NCI-H128 (cell line): Measurements from ENCODE around the gene ZNF445.
"Not testable (repeated sequence)": the region's sequence is repeated elsewhere in the genome, so short reads cannot be mapped to it uniquely, and the experiment has no call there.

ENCODE experiments used
- DNase-seq: peaks from one replicate; lab custom pipeline; 2025; ENCODE audit not compliant: unreplicated experiment; lab: John Stamatoyannopoulos, UW

The ZNF445 gene

DNA sequence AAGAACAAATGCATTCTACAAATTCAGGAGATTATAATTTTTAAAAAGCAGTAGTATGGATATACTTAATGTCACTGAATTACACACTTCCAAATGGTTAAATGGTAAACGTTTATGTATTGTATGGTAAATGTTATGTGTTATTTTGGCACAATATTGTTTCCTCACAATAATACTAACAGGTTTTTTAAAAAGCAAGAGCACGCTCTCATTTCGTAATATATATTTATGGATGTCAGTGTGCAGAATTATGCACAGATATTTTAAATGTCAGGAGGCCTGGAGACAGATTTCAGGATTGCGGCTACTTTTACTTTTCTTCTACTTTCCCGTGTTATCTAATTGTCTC is 533 bp downstream of the ZNF445 start:
- no peak for DNase-seq

DNA sequence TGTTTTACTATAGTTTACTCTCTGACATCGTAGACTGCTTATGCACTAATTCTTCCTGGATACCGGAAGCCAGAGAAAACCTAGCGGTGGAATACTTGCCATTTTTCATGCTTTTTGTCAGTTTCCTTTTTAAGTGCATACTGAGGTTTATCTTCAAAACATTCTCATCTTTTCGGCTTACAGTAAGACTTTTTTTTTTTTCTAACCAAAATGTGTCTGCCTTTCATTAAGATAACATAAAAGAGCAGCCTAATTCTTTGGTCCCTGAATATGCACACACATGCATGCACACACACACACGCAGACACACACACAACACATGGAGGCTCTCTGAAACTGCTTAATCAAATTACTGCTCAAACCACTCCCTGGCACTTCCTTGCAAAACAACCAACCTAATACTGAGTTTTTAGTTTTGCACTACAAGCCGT is 1.3 kb downstream of the ZNF445 start:
- DNase-seq = no peak

DNA sequence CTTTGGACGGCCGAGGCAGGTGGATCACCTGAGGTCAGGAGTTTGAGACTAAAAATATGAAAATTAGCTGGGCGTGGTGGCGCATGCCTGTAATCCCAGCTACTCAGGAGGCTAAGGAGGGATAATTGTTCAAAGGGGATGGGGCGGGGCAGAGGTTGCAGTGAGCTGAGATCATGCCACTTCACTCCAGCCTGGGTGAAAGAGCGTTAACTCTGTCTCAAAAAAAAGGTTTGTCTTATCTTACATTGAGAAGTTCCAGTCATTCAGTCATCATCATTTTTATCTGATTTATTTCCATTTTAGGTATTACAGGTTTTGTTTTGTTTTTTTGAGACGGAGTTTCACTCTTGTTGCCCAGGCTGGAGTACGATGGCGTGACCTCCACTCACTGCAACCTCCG is 2.6 kb downstream of the ZNF445 start:
- not testable (repeated sequence) for DNase-seq

DNA sequence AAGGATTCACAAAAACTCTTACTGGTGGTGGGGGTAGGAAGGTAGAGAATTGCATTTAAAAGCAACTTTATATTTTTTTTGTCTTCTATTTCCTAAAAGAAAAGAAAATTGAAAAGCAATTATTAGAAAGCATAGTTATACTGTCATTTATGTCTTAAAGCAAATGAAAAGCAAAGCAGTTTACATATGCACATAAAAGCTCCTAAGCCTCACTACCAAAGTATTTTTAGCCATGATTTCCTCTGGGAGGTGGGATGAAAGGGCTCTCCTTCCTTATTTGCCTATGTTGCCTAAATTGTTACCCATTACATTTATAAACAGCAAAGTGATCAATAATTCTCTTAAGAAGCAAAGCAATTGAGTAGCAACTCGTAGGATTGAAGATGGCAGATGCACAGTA is 7.0 kb downstream of the ZNF445 start:
- no peak for DNase-seq

DNA sequence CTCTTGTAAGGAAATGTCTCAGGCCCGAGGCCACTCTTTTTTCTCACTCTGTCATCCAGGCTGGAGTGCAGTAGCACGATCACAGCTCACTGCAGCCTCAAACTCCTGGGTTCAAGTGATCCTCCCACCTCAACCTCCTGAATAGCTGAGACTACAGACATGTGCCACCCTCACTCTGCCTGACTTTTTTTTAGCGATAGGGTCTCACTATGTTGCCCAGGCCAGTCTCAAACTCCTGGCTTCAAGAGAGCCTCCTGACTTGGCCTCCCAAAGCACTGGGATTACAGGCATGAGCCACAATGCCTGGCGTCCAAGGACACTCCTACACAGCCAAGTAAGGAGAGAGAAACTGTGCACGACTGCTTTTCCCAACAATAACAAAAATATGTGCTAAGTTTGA is 7.6 kb downstream of the ZNF445 start:
- no peak for DNase-seq

DNA sequence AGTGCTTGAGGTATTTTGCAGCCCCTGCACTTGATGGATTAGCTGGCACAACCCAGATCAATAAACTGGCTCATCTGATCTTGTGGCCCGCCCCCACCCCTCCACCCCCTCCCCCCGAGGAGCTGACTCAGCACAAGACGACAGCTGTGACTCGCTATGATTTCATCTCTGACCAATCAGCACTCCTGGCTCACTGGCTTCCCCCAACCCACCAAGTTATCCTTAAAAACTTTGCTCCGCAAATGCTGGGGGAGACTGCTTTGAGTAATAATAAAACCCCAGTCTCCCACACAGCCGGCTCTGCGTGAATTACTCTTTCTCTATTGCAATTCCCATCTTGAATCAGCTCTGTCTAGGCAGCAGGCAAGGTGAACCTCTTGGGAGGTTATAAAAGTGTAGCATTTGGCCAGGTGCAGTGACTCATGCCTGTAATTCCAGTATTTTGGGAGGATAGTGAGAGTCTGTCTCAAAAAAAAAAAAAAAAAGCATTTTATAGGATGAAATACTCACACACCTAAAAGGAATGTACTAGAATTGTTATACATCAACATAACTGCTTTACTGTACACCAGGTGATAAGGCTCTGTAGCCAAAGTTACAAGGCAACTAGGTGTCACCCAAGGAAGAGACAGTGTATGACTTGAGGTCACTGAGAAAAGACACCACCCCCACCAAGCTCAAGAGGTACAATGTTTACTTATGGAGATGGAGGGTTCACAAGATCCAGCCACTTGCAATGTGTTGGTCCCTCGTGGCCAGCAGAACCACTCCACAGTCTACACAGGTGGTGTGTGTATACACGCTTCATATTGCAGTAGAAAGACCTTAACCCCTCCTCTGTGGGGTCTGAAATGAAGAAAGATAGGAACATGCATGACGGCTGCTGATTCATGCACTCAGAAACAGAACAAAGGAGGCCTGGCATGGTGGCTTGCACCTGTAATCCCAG is 8.6 kb downstream of the ZNF445 start:
- DNase-seq = no peak

DNA sequence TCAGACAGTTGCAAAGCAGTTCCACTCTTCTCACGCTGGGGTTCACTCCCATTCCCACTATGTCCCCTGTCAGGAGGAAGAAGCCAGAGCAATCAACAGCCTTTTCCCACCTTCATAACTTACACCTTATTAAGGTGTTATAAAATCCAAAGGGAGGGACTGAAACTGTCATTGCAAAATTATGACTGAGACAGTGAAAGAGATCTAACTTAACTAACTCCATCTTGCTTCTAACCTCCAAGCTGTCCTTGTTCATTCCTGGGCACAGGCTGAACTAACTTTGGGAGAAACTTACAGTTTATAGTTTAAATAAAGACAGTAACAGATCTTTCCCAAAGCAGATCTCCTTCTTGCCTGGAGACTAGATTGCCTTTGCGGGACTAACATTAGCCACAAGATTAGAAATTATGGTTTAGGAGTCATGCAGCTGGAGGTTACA is 9.4 kb downstream of the ZNF445 start:
- not testable (repeated sequence) for DNase-seq

DNA sequence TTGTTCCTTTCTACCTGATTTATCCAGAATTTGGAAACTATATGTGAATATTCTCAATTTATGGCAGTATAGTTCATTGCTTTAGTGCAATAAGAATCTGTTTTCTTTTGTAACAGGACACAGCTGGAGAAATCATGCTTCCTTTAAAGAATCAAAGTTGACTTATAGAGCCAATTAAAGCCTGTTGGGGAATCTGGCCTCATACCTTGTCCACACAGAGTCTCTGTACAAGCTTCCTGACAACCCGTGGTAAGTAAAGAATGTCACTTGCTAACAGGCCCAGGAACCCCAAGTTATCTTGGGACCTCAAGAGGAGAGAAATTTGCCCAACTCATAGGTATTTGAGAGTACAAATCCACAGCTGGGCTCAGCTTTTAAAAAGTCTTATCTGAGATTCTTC is 10.2 kb downstream of the ZNF445 start:
- no peak for DNase-seq

DNA sequence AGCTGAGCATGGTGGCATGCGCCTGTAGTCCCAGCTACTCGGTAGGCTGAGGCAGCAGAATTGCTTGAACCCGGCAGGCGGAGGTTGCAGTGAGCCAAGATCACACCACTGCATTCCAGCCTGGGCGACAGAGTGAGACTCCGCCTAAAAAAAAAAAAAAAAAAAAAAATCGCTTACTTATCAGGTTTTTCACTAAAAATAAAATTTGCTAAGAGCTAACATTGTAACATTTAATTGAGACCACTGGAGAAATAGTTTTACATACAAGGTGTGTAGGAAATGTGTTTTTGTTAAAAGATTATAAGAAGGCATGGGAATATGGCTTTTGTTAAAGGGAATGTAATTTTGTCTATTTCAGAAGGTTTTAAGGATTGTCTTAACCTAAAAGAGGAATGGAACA is 12.6 kb downstream of the ZNF445 start:
- not testable (repeated sequence) for DNase-seq

DNA sequence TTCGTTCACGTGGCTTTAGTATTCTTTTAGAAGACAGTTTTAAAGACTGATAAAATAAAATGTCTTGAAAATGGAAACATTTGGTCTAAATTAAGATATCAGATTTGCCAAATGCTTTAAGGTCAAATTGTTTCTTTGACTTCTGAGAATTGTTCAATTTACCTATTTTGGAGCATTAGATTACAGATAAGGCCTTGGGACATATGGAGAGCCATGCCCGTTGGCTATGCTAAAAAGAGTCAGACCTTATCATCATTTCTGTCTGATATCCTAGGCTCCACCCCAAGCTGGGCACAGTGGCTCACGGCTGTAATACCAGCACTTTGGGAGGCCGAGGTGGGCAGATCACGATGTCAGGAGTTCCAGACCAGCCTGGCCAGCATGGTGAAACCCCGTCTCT is 13.0 kb downstream of the ZNF445 start:
- no peak for DNase-seq

DNA sequence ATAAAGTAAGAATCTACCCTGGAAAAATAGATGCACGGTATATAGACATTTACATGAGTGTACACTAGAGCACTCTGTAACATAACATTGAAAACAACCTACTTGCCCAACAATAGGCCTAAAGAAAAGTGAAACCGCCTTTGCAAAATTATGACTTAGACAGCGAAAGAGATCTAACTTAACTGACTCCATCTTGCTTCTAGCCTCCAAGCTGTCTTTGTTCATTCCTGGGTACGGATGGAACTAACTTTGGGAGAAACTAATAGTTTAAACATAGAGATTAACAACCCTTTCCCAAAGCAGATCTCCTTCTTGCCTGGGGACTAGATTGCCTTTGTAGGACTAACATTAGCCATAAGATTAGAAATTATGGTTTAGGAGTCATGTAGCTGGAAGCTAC is 17.4 kb downstream of the ZNF445 start:
- not testable (repeated sequence) for DNase-seq

DNA sequence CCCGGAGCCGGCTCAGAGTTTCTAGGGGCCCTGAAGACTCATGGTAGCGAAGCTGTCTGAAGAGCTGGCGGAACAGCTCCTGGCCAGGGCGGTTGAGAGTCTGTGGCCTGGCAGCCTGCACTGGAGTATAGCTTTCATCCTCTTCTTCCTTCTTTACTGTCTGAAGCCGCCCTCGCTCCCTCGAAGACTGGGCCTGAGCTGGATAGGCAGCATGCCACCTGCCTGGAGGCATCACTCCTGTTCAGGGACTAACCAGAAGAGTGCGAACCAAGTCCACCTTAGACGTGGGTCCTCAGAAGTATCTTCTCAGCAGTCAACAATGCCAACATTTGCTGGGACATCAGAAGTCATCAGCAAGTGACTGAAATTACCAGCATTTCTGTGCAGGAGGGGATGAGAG is 22.2 kb downstream of the ZNF445 start:
- no peak for DNase-seq

DNA sequence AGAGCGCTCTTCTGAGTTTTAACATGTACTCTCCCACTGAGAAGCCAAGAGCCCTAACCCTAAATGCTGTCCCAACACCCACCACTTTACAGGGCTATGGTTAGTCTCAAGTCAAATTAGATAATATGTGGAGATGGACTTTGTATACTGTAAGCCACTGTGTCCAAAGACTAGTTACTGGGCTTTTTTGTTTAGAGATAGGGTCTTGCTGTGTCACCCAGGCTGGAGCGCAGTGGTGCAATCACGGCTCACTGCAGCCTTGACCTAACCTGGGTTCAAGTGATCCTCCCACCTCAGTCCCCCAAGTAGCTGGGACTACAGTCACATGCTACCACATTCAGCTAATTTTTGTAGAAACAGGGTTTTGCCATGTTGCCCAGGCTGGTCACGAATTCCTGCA is 23.2 kb downstream of the ZNF445 start:
- DNase-seq = no peak

DNA sequence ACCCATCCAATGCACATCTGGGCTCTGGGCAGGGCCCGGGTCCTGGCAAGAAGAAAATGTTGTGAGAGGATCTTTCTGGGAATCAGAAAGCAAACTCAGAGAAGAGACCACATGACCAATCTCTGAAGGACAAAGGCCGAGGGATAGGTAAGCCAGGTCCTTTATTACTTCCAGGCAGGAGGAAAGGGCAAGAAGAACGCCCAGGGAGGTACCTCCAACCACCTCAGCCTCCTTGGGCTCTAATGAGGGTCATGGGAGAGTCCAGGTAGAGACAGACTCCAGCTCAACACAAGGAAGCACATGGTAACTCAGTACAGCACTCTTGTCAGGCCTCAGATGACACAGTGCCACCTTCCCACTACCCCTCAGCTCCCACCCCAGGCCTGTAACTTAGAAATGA is 26.0 kb downstream of the ZNF445 start:
- no peak for DNase-seq

DNA sequence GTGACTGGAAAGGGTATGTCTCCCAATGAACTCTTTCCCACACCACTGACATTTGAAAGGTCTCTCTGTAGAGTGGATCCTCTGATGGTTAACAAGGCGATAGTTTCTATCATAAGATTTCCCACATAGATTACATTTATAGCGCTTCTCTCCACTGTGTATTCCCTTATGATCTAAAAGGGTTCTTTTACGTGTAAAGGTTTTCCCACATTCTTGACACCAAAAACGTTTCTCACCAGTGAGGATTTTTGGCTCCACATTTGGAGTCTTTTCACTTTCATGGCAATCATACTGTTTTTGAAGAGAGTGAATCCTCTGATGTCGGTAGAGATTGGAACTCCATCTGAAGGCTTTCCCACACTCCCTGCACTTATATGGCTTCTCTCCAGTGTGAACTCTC is 30.5 kb downstream of the ZNF445 start:
- DNase-seq = no peak

DNA sequence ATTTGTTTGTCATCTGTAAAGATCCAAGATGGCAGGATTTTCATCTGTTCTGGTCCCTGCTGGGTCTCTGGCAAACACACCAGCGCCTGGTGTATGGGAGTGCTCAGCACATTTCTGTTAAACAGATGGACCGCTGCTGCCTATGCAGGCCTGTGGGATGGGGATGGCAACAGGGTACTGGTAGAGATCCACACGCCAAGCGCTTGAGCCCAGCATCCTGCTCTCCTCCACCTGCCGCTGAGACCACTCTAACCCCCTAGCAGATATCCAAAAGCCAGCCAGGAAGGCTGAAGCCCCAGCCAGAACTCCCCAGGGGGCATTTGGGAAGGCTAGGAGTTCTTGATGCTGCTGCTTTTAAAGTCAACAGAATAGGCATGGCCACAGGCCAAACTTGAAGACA is 31.7 kb downstream of the ZNF445 start:
- DNase-seq = no peak

DNA sequence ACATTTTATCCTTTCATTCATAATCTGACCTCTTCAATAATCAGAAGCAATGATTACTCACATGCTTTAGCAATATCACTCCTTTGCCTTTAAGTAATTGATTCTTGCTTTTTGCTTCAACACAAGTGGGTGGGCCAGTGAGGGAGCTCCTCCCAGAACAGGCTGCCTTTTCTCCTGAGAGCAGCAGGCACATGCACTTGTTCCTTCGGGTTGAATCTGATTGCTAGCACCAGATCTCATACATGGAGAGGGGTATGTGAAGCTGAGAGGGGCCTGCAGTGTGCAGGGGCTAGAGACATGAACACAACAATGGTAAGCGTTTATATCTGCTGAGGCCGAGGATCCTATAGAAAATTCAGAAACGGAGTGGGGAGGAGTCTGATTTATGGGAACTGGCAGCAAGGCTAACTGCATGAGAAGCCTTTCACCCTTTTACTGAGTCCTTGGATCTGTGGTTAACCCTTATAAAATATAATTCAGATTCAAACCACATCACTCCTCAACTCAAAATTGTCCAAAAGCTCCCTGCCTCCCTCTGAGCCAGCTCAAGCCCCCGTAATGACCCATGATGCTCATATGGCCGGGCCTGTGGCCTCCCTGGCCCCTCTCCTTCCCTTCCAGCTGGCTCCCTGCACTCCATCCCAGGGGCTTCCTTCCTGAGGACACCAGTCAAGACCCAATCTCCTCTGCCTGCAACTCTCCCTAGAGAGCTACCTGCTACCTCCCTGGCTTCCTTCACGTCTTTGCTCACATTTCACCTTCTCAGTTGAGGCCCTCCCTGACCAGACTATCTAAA is 32.4 kb downstream of the ZNF445 start:
- DNase-seq = no peak

DNA sequence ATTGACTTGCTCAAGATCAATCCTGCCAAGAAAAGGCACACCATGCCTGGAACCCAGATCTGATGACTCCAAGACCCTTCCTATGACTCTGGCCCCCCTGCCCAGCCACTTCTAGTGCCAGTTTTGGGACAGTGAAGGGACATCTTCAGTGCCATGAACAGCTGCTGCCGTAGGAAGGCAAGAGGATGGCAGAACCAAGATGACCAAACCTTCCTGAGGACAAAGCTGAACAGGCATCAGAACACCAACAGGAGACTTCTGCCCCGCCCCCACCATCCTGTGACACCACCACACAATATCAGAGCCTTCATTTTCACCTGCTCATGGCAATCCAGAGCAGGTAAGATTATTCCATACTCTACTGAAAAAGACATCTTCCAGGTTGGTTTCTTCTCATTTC is 33.0 kb downstream of the ZNF445 start:
- DNase-seq = no peak

DNA sequence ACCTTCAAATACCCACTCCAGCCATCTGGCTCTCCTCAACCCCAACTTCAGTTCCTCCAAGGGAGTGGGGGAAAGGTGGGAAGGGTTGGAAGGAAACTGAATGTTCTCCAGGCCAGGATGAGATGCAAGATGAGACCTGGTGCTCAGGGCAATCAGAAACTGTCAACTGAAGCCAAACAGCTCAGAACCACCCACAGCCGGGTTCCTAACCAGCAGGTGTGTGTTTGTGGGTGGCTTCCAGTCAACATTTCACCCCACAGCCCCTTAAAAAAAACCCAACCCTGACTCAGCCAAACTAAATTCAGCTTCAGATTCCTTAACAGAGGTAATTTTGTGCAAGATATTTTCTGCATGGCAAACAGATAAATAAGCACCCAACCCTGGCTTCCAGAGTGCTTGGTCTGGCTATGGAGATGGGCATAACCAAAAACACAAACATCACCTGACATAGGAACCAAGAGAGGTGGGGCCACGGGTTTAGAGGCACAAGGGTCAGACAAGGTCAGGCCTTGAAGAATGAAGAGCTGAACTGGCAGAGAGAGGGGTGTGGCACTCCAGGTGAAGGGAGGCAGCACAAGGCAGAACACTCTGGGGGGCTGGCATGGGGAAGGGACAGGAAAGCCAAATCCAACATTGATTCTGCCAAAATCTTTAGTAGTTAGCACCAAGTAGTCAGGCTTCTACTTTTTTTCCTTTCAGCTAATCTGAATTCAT is 34.7 kb downstream of the ZNF445 start:
- no peak for DNase-seq

DNA sequence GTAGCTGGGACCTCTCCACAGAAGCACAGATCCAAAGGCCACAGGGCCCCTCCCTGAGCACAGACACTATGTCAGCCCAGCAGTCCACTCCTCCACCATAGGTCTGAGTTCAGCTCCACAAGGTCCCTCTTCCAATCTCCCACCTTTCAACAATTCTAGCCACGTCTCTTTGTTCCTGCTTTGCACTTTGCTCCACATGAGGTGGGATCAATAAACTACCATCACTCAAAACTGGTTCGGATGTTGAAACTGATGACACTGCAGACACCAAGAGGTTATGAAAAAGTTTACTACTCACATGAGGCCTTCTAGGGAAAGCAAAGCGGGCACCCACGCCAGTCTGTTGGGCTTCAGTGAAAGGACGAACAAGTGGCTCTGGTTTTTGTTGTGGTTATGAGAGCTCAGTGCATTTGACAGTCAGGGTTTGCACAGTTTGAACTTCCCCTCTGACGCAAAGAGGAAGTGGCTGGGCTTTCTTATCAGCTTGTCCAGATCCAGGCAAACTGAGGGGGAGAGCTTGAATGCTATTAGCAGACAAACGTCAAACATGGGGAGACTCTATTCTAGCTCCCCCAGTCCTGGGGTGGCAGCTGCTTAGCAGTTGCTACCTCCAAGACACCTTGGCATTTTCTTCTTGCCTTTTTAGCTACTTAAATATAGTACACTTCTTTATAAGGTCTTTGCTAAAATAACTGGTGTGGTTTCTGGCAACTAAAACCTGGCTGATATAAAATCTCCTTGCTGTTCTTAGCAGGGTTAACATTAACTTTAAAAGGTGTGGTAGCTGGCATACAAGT is 37.8 kb downstream of the ZNF445 start:
- DNase-seq = no peak

DNA sequence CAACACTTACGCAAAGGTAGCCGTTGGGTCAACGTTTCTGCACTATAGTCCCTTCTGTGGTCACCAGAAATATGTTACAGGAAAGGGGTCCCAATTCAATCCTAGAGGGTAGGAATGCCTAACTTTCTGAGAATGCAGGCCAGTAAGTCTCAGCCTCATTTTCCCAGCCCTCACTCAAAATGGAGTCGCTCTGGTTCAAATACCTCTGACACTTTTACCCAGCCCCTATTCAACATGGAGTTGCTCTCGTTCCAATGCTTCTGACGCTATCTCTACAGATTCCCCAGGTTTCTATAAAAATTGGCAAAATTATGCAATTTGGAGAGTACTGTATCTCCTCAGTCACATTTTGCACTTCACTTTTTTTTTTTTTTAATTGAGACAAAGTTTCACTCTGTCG is 39.7 kb downstream of the ZNF445 start:
- no peak for DNase-seq
